HepG2 (cell line): ENCODE data around the gene PPIB. TPM values are rescaled to one million over a fixed set of nuclear protein-coding genes. Genes with fewer than 3 reads are reported as not detected.

Experiments
- ATF7-NPFF ChIP-seq: sonication (generic); formaldehyde crosslinking; IDR thresholded peaks from 2 replicates; pipeline ENCODE4 v1.8.1; 2023; ENCODE audit warnings: mild to moderate bottlenecking, low read depth, missing genetic modification reagents, moderate library complexity
- CHCHD3 ChIP-seq: sonication (generic); formaldehyde crosslinking; IDR thresholded peaks from 2 replicates; pipeline ENCODE4 v1.8.0; 2022; ENCODE audit warnings: mild to moderate bottlenecking, missing genetic modification reagents, moderate library complexity
- EP300 ChIP-seq, 3 experiments: sonication (generic) in 1 of 3; formaldehyde crosslinking in 1 of 3; IDR thresholded peaks; 2 replicates each; pipeline versions ENCODE4 v1.5.1 to v1.6.1; 2011 to 2020; ENCODE audit warnings: low read depth in 2 of 3, low read length in 2 of 3, borderline replicate concordance in 1 of 3, improper control_type of control experiment in 1 of 3, mild to moderate bottlenecking in 1 of 3, missing genetic modification reagents in 1 of 3, moderate library complexity in 1 of 3
- FOXC1 ChIP-seq: sonication (generic); formaldehyde crosslinking; IDR thresholded peaks from 2 replicates; pipeline ENCODE4 v1.8.0; 2022; ENCODE audit warnings: mild to moderate bottlenecking, missing genetic modification reagents, borderline replicate concordance
- IRX3 ChIP-seq: sonication (generic); formaldehyde crosslinking; IDR thresholded peaks from 2 replicates; pipeline ENCODE4 v1.8.1; 2023; ENCODE audit warnings: mild to moderate bottlenecking, low read depth, missing genetic modification reagents, borderline replicate concordance
- JUN ChIP-seq: sonication (generic); formaldehyde crosslinking; IDR thresholded peaks from 2 replicates; pipeline ENCODE4 v1.4.0; 2020; ENCODE audit warnings: mild to moderate bottlenecking, missing genetic modification reagents
- LCORL ChIP-seq, 2 experiments: fragments of 450-650 bp in 1 of 2; sonication (generic) in 1 of 2; formaldehyde crosslinking in 1 of 2; IDR thresholded peaks; 2 replicates each; pipeline versions ENCODE4 v1.5.0 to v1.6.1; 2017 to 2020; ENCODE audit warnings: antibody characterized with exemption in 1 of 2, missing genetic modification reagents in 1 of 2
- MEIS1 ChIP-seq: sonication (generic); formaldehyde crosslinking; IDR thresholded peaks from 2 replicates; pipeline ENCODE4 v1.9.0; 2021; ENCODE audit warnings: mild to moderate bottlenecking, missing genetic modification reagents, moderate library complexity, borderline replicate concordance
- ZFP41 ChIP-seq: sonication (generic); formaldehyde crosslinking; IDR thresholded peaks from 2 replicates; pipeline ENCODE4 v1.4.0; 2020; ENCODE audit warnings: mild to moderate bottlenecking, missing genetic modification reagents, borderline replicate concordance
- ZNF552 ChIP-seq: sonication (generic); formaldehyde crosslinking; IDR thresholded peaks from 2 replicates; pipeline ENCODE4 v1.9.0; 2022; ENCODE audit warnings: missing genetic modification reagents, mild to moderate bottlenecking, borderline replicate concordance
- ZNF709 ChIP-seq: sonication (generic); formaldehyde crosslinking; IDR thresholded peaks from 2 replicates; pipeline ENCODE4 v1.5.0; 2020; ENCODE audit warnings: mild to moderate bottlenecking, missing genetic modification reagents
- polyA plus RNA-seq, 8 experiments: library from polyadenylated mRNA; depleted of rRNA in 3 of 8; stranded (reverse) in 7 of 8; unstranded in 1 of 8; fragments of >200 nt; fragmentation: Illumina TruSeq in 4 of 8; extraction: Trizol in 4 of 8; gene quantifications; 2 replicates each; pipeline versions ENCODE4 v1.2.1 to v1.2.3, GENCODE V29; 2011 to 2016; ENCODE audit warnings: low read depth in 4 of 8, missing spikeins in 1 of 8, mixed read lengths in 1 of 8; ENCODE audit not compliant: insufficient read depth in 1 of 8
- total RNA-seq, 5 experiments: library from RNA; depleted of rRNA; stranded (reverse); fragments of >200 nt; fragmentation: Illumina TruSeq; extraction: Trizol; gene quantifications; 2 replicates each; pipeline ENCODE4 v1.2.3, GENCODE V29; 2016; ENCODE audit warnings: low read depth in 1 of 5
- TF ChIP-seq, protein P1 (sequence below): sonication (generic); formaldehyde crosslinking; IDR thresholded peaks from 2 replicates; pipeline ENCODE4 v1.5.0; 2020; ENCODE audit warnings: missing genetic modification reagents
- TF ChIP-seq, protein P2 (sequence below): sonication (generic); formaldehyde crosslinking; IDR thresholded peaks from 2 replicates; pipeline ENCODE4 v1.5.1; 2020; ENCODE audit warnings: mild to moderate bottlenecking, missing genetic modification reagents, moderate library complexity
- TF ChIP-seq, protein P3 (sequence below): sonication (generic); formaldehyde crosslinking; IDR thresholded peaks from 2 replicates; pipeline ENCODE4 v1.4.0; 2020; ENCODE audit warnings: missing genetic modification reagents
- TF ChIP-seq, protein P4 (sequence below): sonication (generic); formaldehyde crosslinking; IDR thresholded peaks from 2 replicates; pipeline ENCODE4 v1.8.0; 2022; ENCODE audit warnings: missing genetic modification reagents, mild to moderate bottlenecking, moderate library complexity, borderline replicate concordance
- TF ChIP-seq, protein P5 (sequence below): sonication (generic); formaldehyde crosslinking; IDR thresholded peaks from 2 replicates; pipeline ENCODE4 v1.5.0; 2020; ENCODE audit warnings: mild to moderate bottlenecking, missing genetic modification reagents

PPIB gene
- total and polyA plus RNA-seq, 2 of the 13 experiments (the other 11 are each of a cell fraction or from before 2014, with no cell fraction given): 780 to 882 TPM

DNA sequence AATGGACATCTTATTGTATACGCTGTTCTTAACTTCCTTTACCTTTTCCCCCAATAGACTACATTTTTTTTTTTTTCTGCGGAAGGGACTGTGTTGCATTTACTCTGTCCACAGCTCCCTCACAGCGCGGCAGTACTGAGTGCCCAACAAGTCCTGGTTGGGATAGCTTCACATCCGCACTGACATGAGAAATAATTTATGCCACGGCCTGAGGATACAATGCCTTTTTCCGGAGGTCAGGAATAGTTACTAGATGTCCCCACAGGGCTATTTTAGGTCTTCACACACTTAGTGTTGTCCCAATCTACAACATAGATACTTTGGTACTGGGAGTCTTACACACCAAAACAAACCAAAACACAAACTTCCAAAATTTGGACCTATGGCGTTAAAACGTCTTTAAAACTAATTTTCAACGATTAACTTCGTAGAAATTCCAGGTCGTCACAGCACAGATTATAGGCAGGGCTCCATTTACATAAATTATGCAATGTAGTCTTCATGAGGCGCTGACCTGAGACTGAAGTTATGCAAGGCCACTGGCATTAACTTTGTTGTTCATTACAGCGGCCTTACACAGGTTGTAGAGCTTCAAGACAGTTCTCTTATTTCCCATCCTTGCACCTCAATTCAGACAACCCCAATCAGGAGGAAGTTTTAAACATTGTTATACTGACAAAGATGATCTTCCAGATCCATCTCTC lies 989 bp upstream of the PPIB start (continued):
- no peak for TF ChIP-seq LCORL (IDR thresholded peaks at IDR 0.05)
- TF ChIP-seq LCORL (CRISPR knock-in tag; IDR thresholded peaks at IDR 0.05): no peak; the same call in 1 of the 2 replicates
- TF ChIP-seq ATF7-NPFF: no peak
- no peak for TF ChIP-seq EP300 (IDR thresholded peaks at IDR 0.05; ENCODE audit: low read depth in 2 of 2, low read length in 2 of 2)
- no peak for TF ChIP-seq EP300 (CRISPR knock-in tag; IDR thresholded peaks at IDR 0.05; ENCODE audit: borderline replicate concordance)
- no peak for TF ChIP-seq CHCHD3 (CRISPR knock-in tag)
- 0 out of 2 replicates have a peak, but pooled peaks have one; percentile 9 for TF ChIP-seq IRX3 (CRISPR knock-in tag)
- TF ChIP-seq, protein P1, sequence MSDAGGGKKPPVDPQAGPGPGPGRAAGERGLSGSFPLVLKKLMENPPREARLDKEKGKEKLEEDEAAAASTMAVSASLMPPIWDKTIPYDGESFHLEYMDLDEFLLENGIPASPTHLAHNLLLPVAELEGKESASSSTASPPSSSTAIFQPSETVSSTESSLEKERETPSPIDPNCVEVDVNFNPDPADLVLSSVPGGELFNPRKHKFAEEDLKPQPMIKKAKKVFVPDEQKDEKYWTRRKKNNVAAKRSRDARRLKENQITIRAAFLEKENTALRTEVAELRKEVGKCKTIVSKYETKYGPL (CRISPR knock-in tag): peak; percentile 90; the same call in 1 of the 2 replicates
- TF ChIP-seq MEIS1 (CRISPR knock-in tag): 0 out of 2 replicates have a peak, but pooled peaks have one; percentile 47
- TF ChIP-seq FOXC1 (CRISPR knock-in tag): peak; percentile 11; the same call in 1 of the 2 replicates
- TF ChIP-seq, protein P2, sequence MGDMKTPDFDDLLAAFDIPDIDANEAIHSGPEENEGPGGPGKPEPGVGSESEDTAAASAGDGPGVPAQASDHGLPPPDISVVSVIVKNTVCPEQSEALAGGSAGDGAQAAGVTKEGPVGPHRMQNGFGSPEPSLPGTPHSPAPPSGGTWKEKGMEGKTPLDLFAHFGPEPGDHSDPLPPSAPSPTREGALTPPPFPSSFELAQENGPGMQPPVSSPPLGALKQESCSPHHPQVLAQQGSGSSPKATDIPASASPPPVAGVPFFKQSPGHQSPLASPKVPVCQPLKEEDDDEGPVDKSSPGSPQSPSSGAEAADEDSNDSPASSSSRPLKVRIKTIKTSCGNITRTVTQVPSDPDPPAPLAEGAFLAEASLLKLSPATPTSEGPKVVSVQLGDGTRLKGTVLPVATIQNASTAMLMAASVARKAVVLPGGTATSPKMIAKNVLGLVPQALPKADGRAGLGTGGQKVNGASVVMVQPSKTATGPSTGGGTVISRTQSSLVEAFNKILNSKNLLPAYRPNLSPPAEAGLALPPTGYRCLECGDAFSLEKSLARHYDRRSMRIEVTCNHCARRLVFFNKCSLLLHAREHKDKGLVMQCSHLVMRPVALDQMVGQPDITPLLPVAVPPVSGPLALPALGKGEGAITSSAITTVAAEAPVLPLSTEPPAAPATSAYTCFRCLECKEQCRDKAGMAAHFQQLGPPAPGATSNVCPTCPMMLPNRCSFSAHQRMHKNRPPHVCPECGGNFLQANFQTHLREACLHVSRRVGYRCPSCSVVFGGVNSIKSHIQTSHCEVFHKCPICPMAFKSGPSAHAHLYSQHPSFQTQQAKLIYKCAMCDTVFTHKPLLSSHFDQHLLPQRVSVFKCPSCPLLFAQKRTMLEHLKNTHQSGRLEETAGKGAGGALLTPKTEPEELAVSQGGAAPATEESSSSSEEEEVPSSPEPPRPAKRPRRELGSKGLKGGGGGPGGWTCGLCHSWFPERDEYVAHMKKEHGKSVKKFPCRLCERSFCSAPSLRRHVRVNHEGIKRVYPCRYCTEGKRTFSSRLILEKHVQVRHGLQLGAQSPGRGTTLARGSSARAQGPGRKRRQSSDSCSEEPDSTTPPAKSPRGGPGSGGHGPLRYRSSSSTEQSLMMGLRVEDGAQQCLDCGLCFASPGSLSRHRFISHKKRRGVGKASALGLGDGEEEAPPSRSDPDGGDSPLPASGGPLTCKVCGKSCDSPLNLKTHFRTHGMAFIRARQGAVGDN: no peak
- TF ChIP-seq ZNF552 (CRISPR knock-in tag): no peak
- 0 out of 2 replicates have a peak, but pooled peaks have one; percentile 11 for TF ChIP-seq JUN (CRISPR knock-in tag)
- TF ChIP-seq, protein P3, sequence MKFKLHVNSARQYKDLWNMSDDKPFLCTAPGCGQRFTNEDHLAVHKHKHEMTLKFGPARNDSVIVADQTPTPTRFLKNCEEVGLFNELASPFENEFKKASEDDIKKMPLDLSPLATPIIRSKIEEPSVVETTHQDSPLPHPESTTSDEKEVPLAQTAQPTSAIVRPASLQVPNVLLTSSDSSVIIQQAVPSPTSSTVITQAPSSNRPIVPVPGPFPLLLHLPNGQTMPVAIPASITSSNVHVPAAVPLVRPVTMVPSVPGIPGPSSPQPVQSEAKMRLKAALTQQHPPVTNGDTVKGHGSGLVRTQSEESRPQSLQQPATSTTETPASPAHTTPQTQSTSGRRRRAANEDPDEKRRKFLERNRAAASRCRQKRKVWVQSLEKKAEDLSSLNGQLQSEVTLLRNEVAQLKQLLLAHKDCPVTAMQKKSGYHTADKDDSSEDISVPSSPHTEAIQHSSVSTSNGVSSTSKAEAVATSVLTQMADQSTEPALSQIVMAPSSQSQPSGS: no peak
- no peak for TF ChIP-seq ZFP41 (CRISPR knock-in tag)
- TF ChIP-seq, protein P4, sequence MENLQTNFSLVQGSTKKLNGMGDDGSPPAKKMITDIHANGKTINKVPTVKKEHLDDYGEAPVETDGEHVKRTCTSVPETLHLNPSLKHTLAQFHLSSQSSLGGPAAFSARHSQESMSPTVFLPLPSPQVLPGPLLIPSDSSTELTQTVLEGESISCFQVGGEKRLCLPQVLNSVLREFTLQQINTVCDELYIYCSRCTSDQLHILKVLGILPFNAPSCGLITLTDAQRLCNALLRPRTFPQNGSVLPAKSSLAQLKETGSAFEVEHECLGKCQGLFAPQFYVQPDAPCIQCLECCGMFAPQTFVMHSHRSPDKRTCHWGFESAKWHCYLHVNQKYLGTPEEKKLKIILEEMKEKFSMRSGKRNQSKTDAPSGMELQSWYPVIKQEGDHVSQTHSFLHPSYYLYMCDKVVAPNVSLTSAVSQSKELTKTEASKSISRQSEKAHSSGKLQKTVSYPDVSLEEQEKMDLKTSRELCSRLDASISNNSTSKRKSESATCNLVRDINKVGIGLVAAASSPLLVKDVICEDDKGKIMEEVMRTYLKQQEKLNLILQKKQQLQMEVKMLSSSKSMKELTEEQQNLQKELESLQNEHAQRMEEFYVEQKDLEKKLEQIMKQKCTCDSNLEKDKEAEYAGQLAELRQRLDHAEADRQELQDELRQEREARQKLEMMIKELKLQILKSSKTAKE: no peak
- TF ChIP-seq ZNF709: no peak
- TF ChIP-seq, protein P5, sequence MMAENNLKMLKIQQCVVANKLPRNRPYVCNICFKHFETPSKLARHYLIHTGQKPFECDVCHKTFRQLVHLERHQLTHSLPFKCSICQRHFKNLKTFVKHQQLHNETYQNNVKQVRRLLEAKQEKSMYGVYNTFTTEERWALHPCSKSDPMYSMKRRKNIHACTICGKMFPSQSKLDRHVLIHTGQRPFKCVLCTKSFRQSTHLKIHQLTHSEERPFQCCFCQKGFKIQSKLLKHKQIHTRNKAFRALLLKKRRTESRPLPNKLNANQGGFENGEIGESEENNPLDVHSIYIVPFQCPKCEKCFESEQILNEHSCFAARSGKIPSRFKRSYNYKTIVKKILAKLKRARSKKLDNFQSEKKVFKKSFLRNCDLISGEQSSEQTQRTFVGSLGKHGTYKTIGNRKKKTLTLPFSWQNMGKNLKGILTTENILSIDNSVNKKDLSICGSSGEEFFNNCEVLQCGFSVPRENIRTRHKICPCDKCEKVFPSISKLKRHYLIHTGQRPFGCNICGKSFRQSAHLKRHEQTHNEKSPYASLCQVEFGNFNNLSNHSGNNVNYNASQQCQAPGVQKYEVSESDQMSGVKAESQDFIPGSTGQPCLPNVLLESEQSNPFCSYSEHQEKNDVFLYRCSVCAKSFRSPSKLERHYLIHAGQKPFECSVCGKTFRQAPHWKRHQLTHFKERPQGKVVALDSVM (CRISPR knock-in tag): no peak
